Prostate gland (tissue), 2 donors: ENCODE measurements around the gene TNFSF13B. TPM values are rescaled to one million over a fixed set of nuclear protein-coding genes. Genes with fewer than 3 reads are reported as not detected.

Experiments used
- DNase-seq: peaks from one replicate; pipeline ENCODE4 v3.0.0-alpha.2; 2019; ENCODE audit warnings: low spot score
- H3K27ac ChIP-seq, 2 donors: fragments of 200-600 bp; sonication (generic); 2 replicates each; pipeline ENCODE4 v1.5.1; 2017 to 2019
- H3K27me3 ChIP-seq: fragments of 200-600 bp; sonication (generic); replicated peaks from 2 replicates; pipeline ENCODE4 v1.5.1; 2019; ENCODE audit not compliant: insufficient read depth
- H3K36me3 ChIP-seq, 2 donors: fragments of 200-600 bp; sonication (generic); 1 replicate in 1 of 2; 2 replicates in 1 of 2; pipeline versions ENCODE4 v1.5.1 to v1.8.1; 2017 to 2019
- H3K4me1 ChIP-seq: fragments of 200-600 bp; sonication (generic); replicated peaks from 2 replicates; pipeline ENCODE4 v1.5.1; 2019
- H3K4me3 ChIP-seq, 2 donors: fragments of 200-600 bp; sonication (generic); 2 replicates each; pipeline ENCODE4 v1.5.1; 2017 to 2019
- H3K9me3 ChIP-seq: fragments of 200-600 bp; sonication (generic); 2 replicates; pipeline ENCODE4 v1.5.1; 2017
- POLR2A ChIP-seq: fragments of 450-650 bp; IDR thresholded peaks from one replicate; pipeline ENCODE4 v1.6.1; 2016; ENCODE audit warnings: antibody characterized with exemption, mild to moderate bottlenecking
- POLR2AphosphoS5 ChIP-seq: sonication (generic); formaldehyde crosslinking; IDR thresholded peaks from one replicate; pipeline ENCODE4 v1.6.1; 2017; ENCODE audit warnings: antibody characterized with exemption
- WGBS: methylation state at CpG from one replicate; pipeline ENCODE4 v1.1.5; 2018; 5-methylcytosine and 5-hydroxymethylcytosine counted together
- intact Hi-C: fragments of 100-400 bp; cut with DNase I; formaldehyde crosslinking; loops from one replicate; pipeline ENCODE4 v1.14.2; 2022
- total RNA-seq, 2 donors: library from RNA; depleted of rRNA; stranded (reverse); fragments of >200 nt; gene quantifications; one replicate each; pipeline ENCODE4 v1.1.0, GENCODE V29; 2016
- TF ChIP-seq, protein P1 (sequence below), 4 experiments: fragments of 200-600 bp in 2 of 4; fragments of 450-650 bp in 2 of 4; sonication (generic) in 2 of 4; IDR thresholded peaks; 1 replicate in 3 of 4; 2 replicates in 1 of 4; pipeline ENCODE4 v1.5.1; 2016 to 2019; ENCODE audit warnings: antibody characterized with exemption in 4 of 4, mild to moderate bottlenecking in 2 of 4, moderate library complexity in 2 of 4

TNFSF13B gene
- total RNA-seq, 2 donors from 2014 or later, result 4.1 to 9.1 TPM

DNA sequence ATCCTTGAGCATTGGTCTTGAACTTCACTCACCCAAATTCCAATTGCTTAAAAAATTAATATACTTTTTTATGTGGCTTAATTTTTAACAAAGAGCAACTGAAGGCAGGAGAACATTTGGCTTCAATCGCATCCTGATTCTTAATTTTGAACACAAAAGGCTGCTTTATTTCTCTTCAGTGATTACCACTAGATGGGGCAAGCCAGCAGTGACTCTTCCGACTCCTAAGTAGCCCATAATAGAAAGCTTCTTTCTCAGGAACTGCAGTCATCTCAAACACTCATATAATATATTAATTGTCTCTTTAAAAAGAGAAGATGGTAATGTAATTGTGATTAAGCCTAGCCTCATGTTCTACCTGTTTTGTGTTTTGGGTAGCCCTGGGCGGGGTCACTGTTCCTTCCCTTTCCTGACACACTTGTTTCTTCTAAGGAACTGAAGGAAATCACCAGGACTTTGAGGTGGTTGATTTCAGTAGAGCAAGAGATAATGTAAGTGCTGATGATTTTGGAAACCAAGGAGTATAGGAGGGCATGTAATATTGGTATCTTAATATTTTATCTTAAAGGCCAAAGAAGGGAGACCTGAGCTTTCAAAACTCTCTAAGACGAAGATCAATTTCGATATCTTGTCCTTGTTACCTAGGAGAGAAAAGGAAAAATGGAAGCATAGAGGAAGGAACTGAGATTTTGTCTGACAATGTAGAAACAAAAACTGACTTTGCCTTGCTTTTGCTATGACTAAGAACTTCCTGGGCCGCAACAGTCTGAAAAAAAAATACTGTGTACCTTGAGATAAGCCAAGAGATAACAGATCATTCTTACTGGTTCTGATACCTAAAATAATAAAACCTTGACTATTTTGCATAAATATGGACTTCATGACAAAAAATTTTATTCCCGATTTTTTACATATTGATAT is 73.1 kb downstream of the TNFSF13B start:
- no peaks in the 10 kb centered on the region for H3K9me3 ChIP-seq
- H3K4me3 ChIP-seq, result no peak overlapping the region
- intact Hi-C loops, result no loop called here
- DNase-seq, result no peak
- no peaks in the 10 kb centered on the region for H3K4me1 ChIP-seq
- no peak overlapping the region for H3K27ac ChIP-seq
- H3K27me3 ChIP-seq, result no peaks in the 10 kb centered on the region
- 62% methylated on average over 7 of the region's 7 CpGs for WGBS
- TF ChIP-seq POLR2A (no peak), POLR2AphosphoS5 (no peak)
- TF ChIP-seq, protein P1, sequence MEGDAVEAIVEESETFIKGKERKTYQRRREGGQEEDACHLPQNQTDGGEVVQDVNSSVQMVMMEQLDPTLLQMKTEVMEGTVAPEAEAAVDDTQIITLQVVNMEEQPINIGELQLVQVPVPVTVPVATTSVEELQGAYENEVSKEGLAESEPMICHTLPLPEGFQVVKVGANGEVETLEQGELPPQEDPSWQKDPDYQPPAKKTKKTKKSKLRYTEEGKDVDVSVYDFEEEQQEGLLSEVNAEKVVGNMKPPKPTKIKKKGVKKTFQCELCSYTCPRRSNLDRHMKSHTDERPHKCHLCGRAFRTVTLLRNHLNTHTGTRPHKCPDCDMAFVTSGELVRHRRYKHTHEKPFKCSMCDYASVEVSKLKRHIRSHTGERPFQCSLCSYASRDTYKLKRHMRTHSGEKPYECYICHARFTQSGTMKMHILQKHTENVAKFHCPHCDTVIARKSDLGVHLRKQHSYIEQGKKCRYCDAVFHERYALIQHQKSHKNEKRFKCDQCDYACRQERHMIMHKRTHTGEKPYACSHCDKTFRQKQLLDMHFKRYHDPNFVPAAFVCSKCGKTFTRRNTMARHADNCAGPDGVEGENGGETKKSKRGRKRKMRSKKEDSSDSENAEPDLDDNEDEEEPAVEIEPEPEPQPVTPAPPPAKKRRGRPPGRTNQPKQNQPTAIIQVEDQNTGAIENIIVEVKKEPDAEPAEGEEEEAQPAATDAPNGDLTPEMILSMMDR (IDR thresholded peaks at IDR 0.05), result peak in 2 of 4 experiments; percentile 28 to 36
- H3K36me3 ChIP-seq, result no peaks in the 10 kb centered on the region

- Histone ChIP-seq H3K4me3 (no peak overlapping the region), H3K9me3 (no peaks in the 10 kb centered on the region), H3K4me1 (no peaks in the 10 kb centered on the region), H3K36me3 (no peaks in the 10 kb centered on the region), H3K27ac (no peak overlapping the region), H3K27me3 (no peaks in the 10 kb centered on the region)
- WGBS, result 87% methylated on average over 10 of the region's 10 CpGs
- DNase-seq, result no peak
- intact Hi-C loops, result no loop called here
- TF ChIP-seq POLR2A (no peak), POLR2AphosphoS5 (no peak)
- TF ChIP-seq, protein P1 (IDR thresholded peaks at IDR 0.05), result no peak
Measured at GRCh38 chr13:108345016-108345415, 75.5 kb downstream of the TNFSF13B start.

DNA sequence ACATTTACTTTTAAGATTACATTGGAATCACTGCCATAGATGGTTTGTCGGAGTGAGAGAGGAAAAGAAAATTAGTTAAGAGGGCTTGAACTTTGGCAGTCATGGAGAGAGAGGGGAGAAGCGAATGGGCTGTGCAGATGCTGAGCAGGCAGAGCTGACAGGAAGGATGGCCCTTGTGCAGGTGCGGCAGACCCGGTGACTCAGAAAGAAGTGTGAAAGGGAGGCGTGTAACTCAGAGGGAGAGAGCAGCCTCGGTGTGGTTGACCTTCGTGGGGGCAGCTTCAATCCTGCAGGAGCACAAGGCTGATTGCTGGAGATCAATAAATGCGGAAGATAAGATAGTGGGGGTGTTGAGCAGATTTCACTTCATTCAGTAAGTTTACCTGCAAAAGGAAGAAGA is 76.9 kb downstream of the TNFSF13B start:
- intact Hi-C loops, result no loop called here
- no peaks in the 10 kb centered on the region for H3K4me1 ChIP-seq
- H3K36me3 ChIP-seq, result no peaks in the 10 kb centered on the region
- H3K27me3 ChIP-seq, result no peaks in the 10 kb centered on the region
- no peak overlapping the region for H3K4me3 ChIP-seq
- 57% methylated on average over 8 of the region's 8 CpGs for WGBS
- no peak overlapping the region for H3K27ac ChIP-seq
- no peaks in the 10 kb centered on the region for H3K9me3 ChIP-seq
- DNase-seq, result no peak
- TF ChIP-seq POLR2A, result no peak
- no peak for TF ChIP-seq POLR2AphosphoS5
- TF ChIP-seq, protein P1 (IDR thresholded peaks at IDR 0.05), result no peak

- 20% methylated on average over 1 of the region's 1 CpG for WGBS
- H3K4me1 ChIP-seq, result no peaks in the 10 kb centered on the region
- no peaks in the 10 kb centered on the region for H3K9me3 ChIP-seq
- no peak overlapping the region for H3K27ac ChIP-seq
- TF ChIP-seq, protein P1 (IDR thresholded peaks at IDR 0.05), result no peak
- TF ChIP-seq POLR2A (no peak), POLR2AphosphoS5 (no peak)
- H3K36me3 ChIP-seq, result no peaks in the 10 kb centered on the region
- H3K4me3 ChIP-seq, result no peak overlapping the region
- no peak for DNase-seq
- intact Hi-C loops, result no loop called here
- H3K27me3 ChIP-seq, result no peaks in the 10 kb centered on the region
Measured at GRCh38 chr13:108349269-108349668, 79.8 kb downstream of the TNFSF13B start.

DNA sequence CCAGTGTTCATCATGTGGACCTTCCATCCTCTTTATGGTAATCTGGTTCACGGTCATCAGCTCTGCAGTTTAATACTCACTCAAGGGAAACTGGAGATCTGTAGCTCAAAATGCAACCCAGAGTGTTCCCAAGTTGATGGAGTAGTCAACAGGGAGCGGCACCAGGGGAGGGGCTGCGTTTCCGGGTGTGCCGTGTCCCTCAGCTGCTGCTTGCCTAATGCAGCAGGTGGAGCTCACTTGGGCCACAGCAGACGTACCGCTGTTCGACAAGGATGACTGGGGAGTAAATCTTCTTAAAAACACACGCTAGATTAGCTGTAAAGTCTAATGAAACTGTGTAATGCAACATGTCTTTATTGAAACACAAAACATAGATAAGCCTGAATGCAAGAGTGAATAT is 81.1 kb downstream of the TNFSF13B start:
- WGBS, result 53% methylated on average over 9 of the region's 9 CpGs
- no peaks in the 10 kb centered on the region for H3K36me3 ChIP-seq
- no peaks in the 10 kb centered on the region for H3K9me3 ChIP-seq
- intact Hi-C loops, result no loop called here
- no peak overlapping the region for H3K4me3 ChIP-seq
- no peaks in the 10 kb centered on the region for H3K27me3 ChIP-seq
- no peaks in the 10 kb centered on the region for H3K4me1 ChIP-seq
- no peak for DNase-seq
- H3K27ac ChIP-seq, result no peak overlapping the region
- TF ChIP-seq POLR2A, result no peak
